22Rv1 (cell line): ENCODE results near the gene DROSHA.
"Not testable (repeated sequence)": the region's sequence is repeated elsewhere in the genome, so short reads cannot be mapped to it uniquely, and the experiment has no call there.

Source experiments
- H3K27ac ChIP-seq: fragments of 450-650 bp; 2 replicates; pipeline ENCODE4 v1.5.1; 2017
- CTCF ChIP-seq: fragments of 450-650 bp; IDR thresholded peaks from 2 replicates; pipeline ENCODE4 v1.5.1; 2017; ENCODE audit warnings: mild to moderate bottlenecking
- ZFX ChIP-seq: fragments of 450-650 bp; IDR thresholded peaks from 2 replicates; pipeline ENCODE4 v1.6.1; 2017; ENCODE audit warnings: antibody characterized with exemption, borderline replicate concordance

The DROSHA gene

GRCh38 chr5:31365776-31366175 is 166.1 kb downstream of the DROSHA start:
- no peak overlapping the region for H3K27ac ChIP-seq
- no peak for TF ChIP-seq CTCF
- no peak for TF ChIP-seq ZFX

GRCh38 chr5:31364881-31365636 is 166.8 kb downstream of the DROSHA start:
- H3K27ac ChIP-seq: no peak overlapping the region
- TF ChIP-seq ZFX: no peak
- TF ChIP-seq CTCF: no peak

GRCh38 chr5:31362931-31363568 is 168.8 kb downstream of the DROSHA start:
- TF ChIP-seq ZFX: no peak
- TF ChIP-seq CTCF: no peak
- no peak overlapping the region for H3K27ac ChIP-seq

GRCh38 chr5:31362529-31362900 is 169.4 kb downstream of the DROSHA start:
- H3K27ac ChIP-seq: no peak overlapping the region
- TF ChIP-seq CTCF (no peak), ZFX (no peak)

- not testable (repeated sequence) for H3K27ac ChIP-seq
Measured at GRCh38 chr5:31361704-31362528, 170.0 kb downstream of the DROSHA start.

- TF ChIP-seq CTCF: no peak
- TF ChIP-seq ZFX: no peak
- H3K27ac ChIP-seq: no peak overlapping the region
Measured at GRCh38 chr5:31361234-31361633, 170.7 kb downstream of the DROSHA start.

GRCh38 chr5:31359839-31360238 is 172.1 kb downstream of the DROSHA start:
- H3K27ac ChIP-seq: no peak overlapping the region
- no peak for TF ChIP-seq CTCF
- no peak for TF ChIP-seq ZFX
